HL-60 (cell line): Measurements from ENCODE around the gene TGFBR3L.

ENCODE experiments used
- DNase-seq, 2 experiments: peaks; one replicate each; pipeline ENCODE4 v3.0.0-alpha.2; 2010 to 2020; ENCODE audit warnings: low read depth in 1 of 2, low spot score in 1 of 2
- H3K27ac ChIP-seq: fragments of 250-450 bp; sonication (Bioruptor Pico); replicated peaks from 2 replicates; pipeline ENCODE4 v1.5.1; 2020; ENCODE audit warnings: mild to moderate bottlenecking, moderate library complexity
- H3K27me3 ChIP-seq: fragments of 250-450 bp; sonication (Bioruptor Pico); 2 replicates; pipeline ENCODE4 v1.5.1; 2021; ENCODE audit warnings: mild to moderate bottlenecking, moderate library complexity; ENCODE audit not compliant: insufficient read depth, poor library complexity, severe bottlenecking
- H3K4me3 ChIP-seq: replicated peaks from 2 replicates; pipeline ENCODE4 v1.5.1; 2011; ENCODE audit warnings: mild to moderate bottlenecking, control low read depth, low read length; ENCODE audit not compliant: insufficient read depth
- CTCF ChIP-seq: IDR thresholded peaks from one replicate; pipeline ENCODE4 v1.5.1; 2011; ENCODE audit warnings: low read length, control low read depth, inconsistent platforms; ENCODE audit not compliant: insufficient read depth
- GABPA ChIP-seq: IDR thresholded peaks from 2 replicates; pipeline ENCODE4 v1.6.1; 2012; ENCODE audit warnings: low read depth
- POLR2AphosphoS5 ChIP-seq: IDR thresholded peaks from 2 replicates; pipeline ENCODE4 v1.6.1; 2012; ENCODE audit warnings: low read depth
- REST ChIP-seq: IDR thresholded peaks from 2 replicates; pipeline ENCODE4 v1.6.1; 2012; ENCODE audit warnings: low read depth; ENCODE audit not compliant: insufficient replicate concordance
- SPI1 ChIP-seq: IDR thresholded peaks from 2 replicates; pipeline ENCODE4 v1.6.1; 2012; ENCODE audit warnings: low read depth, mild to moderate bottlenecking, borderline replicate concordance

The TGFBR3L gene

GRCh38 chr19:7874897-7875273, 39.7 kb upstream of the TGFBR3L start:
- peaks cover 23% of the 10 kb centered on the region for H3K27me3 ChIP-seq
- DNase-seq = no peak
- TF ChIP-seq CTCF (no peak), GABPA (no peak), REST (no peak), SPI1 (no peak), POLR2AphosphoS5 (no peak)
- H3K27ac ChIP-seq = no peak overlapping the region
- H3K4me3 ChIP-seq = no peak overlapping the region

GRCh38 chr19:7877249-7877836, 37.3 kb upstream of the TGFBR3L start:
- Histone ChIP-seq H3K4me3 (no peak overlapping the region), H3K27me3 (peaks cover 23% of the 10 kb centered on the region), H3K27ac (no peak overlapping the region)
- no peak for DNase-seq
- TF ChIP-seq GABPA (no peak), CTCF (no peak), SPI1 (no peak), POLR2AphosphoS5 (no peak), REST (no peak)

- Histone ChIP-seq H3K27me3 (peaks cover 9% of the 10 kb centered on the region), H3K27ac (no peak overlapping the region), H3K4me3 (no peak overlapping the region)
- no peak for DNase-seq
- TF ChIP-seq CTCF (no peak), REST (no peak), SPI1 (no peak), POLR2AphosphoS5 (no peak), GABPA (no peak)
These were observed 35.4 kb upstream of the TGFBR3L start for GRCh38 chr19:7879111-7879807.
